ENCODE results near the gene MTA1. TPM values are rescaled to one million over a fixed set of nuclear protein-coding genes. Genes with fewer than 3 reads are reported as not detected.

MTA1 gene
- total and polyA plus RNA-seq, 10 of the 15 experiments (the other 5 are each of a cell fraction or from before 2014, with no cell fraction given), result 0.14 to 162 (median 30.6) TPM

DNA sequence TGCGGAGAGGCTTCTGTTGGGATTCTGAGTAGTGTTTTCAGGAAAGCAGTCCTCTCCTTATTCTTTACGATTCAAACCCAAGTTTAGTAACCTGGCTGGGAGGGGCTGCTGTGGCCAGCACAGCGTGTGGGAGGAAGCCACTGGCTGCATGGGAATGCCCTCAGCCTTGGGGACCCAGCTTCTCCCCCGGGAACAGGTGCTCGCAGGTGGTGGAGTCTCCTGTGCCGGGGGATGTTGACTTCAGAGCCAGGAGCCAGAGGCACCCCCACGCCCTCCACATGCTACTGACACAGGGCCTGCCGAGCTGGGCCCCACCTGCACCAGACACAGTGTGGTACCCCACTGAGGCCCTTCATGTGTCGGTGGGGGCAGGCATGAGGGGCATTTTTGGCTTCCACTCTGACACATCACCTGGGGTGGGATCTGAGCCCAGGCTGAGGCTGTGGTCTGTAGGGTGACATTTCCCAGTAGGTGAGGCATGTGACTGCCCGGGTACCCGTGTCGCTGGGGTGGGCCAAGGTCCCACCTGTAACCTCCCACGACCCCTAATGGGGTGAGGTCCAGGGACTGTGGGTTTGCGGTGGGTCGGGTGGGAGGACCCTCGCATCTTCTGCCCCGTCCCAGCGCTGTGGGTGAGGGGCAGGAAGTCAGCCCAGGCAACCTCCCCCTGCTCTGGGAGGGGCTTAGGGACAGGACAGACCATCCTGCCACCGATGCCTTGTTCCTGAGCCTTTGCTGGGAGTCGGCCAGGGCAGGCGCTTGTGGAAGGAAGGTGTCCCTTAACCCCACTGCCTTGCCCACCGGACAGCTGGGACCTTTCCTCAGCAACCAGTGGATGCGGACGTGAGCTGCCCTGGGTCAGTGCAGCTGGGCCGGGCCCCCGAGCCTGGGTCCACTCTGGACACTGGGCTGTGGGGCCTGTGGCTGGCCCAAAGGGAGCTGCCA, 26.5 kb downstream of the MTA1 start:
- H2AFZ ChIP-seq (ENCODE audit: control insufficient read depth, low read depth, low read length), result no peak overlapping the region
- ChIA-PET SMC1A (ENCODE audit: uncharacterized antibody, unreplicated experiment) (no interaction called here), CTCF (interaction anchor here (1.1 kb wide), 1 partner anchor 12 kb away, joined by 3 read pairs; no protein-coding TSS in a partner anchor), POLR2A (no interaction called here), RAD21 (ENCODE audit: unreplicated experiment) (no interaction called here)
- H3K79me2 ChIP-seq (ENCODE audit: control insufficient read depth, insufficient read depth, low read length), result no peaks in the 10 kb centered on the region
- BruUV-seq (replicated peaks), result no TSS peak
- no peak for TF ChIP-seq PML (IDR thresholded peaks at IDR 0.05; ENCODE audit: low read length)
- TF ChIP-seq POLR2A (IDR thresholded peaks at IDR 0.05; ENCODE audit: low read depth, low read length), result 0 out of 2 replicates have a peak, but pooled peaks have one; percentile 6
- H4K20me1 ChIP-seq (ENCODE audit: control insufficient read depth, insufficient read depth), result no peaks in the 10 kb centered on the region
- WGBS (ENCODE audit: insufficient coverage, insufficient replicate concordance, low lambda C conversion rate, missing lambda C conversion rate), result 87% methylated on average over 25 of the region's 26 CpGs
- DNase-seq (ENCODE audit: low read depth, low spot score) (no peak), FAIRE-seq (no peak), ATAC-seq (no peak)
- H3K27ac ChIP-seq (ENCODE audit: control insufficient read depth, insufficient read depth), result no peak overlapping the region
- H3K36me3 ChIP-seq (ENCODE audit: control insufficient read depth in 2 of 2, insufficient read depth in 2 of 2, low read length in 1 of 2), result peaks cover 0 to 20% of the 10 kb centered on the region in 2 experiments; a peak in 3 of 4 replicates
- no peak overlapping the region for H3K9ac ChIP-seq (ENCODE audit: control insufficient read depth, insufficient read depth, low read length)
- H3K27me3 ChIP-seq (replicated peaks in 1 of 2; ENCODE audit: control insufficient read depth in 2 of 2, insufficient read depth in 2 of 2, low read length in 1 of 2), result no peaks in the 10 kb centered on the region
- no peaks in the 10 kb centered on the region for H3K9me3 ChIP-seq (replicated peaks; ENCODE audit: control insufficient read depth, insufficient read depth, low read length)
- in situ Hi-C loops (cut with MboI) (no loop called here), intact Hi-C loops (cut with micrococcal nuclease; ENCODE audit: unreplicated experiment) (no loop called here)
- H3K4me3 ChIP-seq, result no peak overlapping the region
- H3K4me1 ChIP-seq (ENCODE audit: control insufficient read depth, insufficient read depth, low read length), result no peaks in the 10 kb centered on the region
- H3K4me2 ChIP-seq (ENCODE audit: control insufficient read depth, insufficient read depth), result no peak overlapping the region

GRCh38 chr14:105446971-105447370, 27.3 kb downstream of the MTA1 start:
- FAIRE-seq (no peak), ATAC-seq (no peak), DNase-seq (ENCODE audit: low read depth, low spot score) (no peak)
- Histone ChIP-seq H3K36me3 (ENCODE audit: control insufficient read depth in 2 of 2, insufficient read depth in 2 of 2, low read length in 1 of 2) (peaks cover 0 to 22% of the 10 kb centered on the region in 2 experiments; a peak in 3 of 4 replicates), H3K4me3 (no peak overlapping the region), H3K9me3 (replicated peaks; ENCODE audit: control insufficient read depth, insufficient read depth, low read length) (no peaks in the 10 kb centered on the region), H2AFZ (ENCODE audit: control insufficient read depth, low read depth, low read length) (no peak overlapping the region), H3K27ac (ENCODE audit: control insufficient read depth, insufficient read depth) (no peak overlapping the region), H3K4me1 (ENCODE audit: control insufficient read depth, insufficient read depth, low read length) (no peaks in the 10 kb centered on the region), H4K20me1 (ENCODE audit: control insufficient read depth, insufficient read depth) (no peaks in the 10 kb centered on the region), H3K4me2 (ENCODE audit: control insufficient read depth, insufficient read depth) (no peak overlapping the region), H3K27me3 (replicated peaks in 1 of 2; ENCODE audit: control insufficient read depth in 2 of 2, insufficient read depth in 2 of 2, low read length in 1 of 2) (no peaks in the 10 kb centered on the region), H3K9ac (ENCODE audit: control insufficient read depth, insufficient read depth, low read length) (no peak overlapping the region), H3K79me2 (ENCODE audit: control insufficient read depth, insufficient read depth, low read length) (no peaks in the 10 kb centered on the region)
- CTCF ChIA-PET, result interaction anchor here (1.1 kb wide), 1 partner anchor 13 kb away, joined by 3 read pairs; no protein-coding TSS in a partner anchor
- WGBS (ENCODE audit: insufficient coverage, insufficient replicate concordance, low lambda C conversion rate, missing lambda C conversion rate), result 82% methylated on average over 14 of the region's 14 CpGs
- in situ Hi-C loops (cut with MboI), result no loop called here
- POLR2A ChIA-PET, result no interaction called here
- BruUV-seq (replicated peaks), result no TSS peak
- SMC1A ChIA-PET (ENCODE audit: uncharacterized antibody, unreplicated experiment), result no interaction called here
- RAD21 ChIA-PET (ENCODE audit: unreplicated experiment), result no interaction called here
- intact Hi-C loops (cut with micrococcal nuclease; ENCODE audit: unreplicated experiment), result no loop called here
- TF ChIP-seq ELK1 (IDR thresholded peaks at IDR 0.05; ENCODE audit: low read depth, low read length), result no peak
- no peak for TF ChIP-seq PAX8 (IDR thresholded peaks at IDR 0.05)
- no peak for TF ChIP-seq TCF7 (IDR thresholded peaks at IDR 0.05; ENCODE audit: borderline replicate concordance)
- TF ChIP-seq CBX5 (IDR thresholded peaks at IDR 0.05; ENCODE audit: low read depth), result no peak
- TF ChIP-seq MTA2 (IDR thresholded peaks at IDR 0.05; ENCODE audit: low read depth), result no peak
- TF ChIP-seq ZZZ3 (IDR thresholded peaks at IDR 0.05; ENCODE audit: control insufficient read depth, insufficient read length, low read depth), result no peak
- no peak for TF ChIP-seq PAX5 (IDR thresholded peaks at IDR 0.05; ENCODE audit: borderline replicate concordance, low read depth, low read length)
- TF ChIP-seq ETV6 (conservative IDR thresholded peaks at IDR 0.05 in 1 of 2, IDR thresholded peaks at IDR 0.05 in 1 of 2; ENCODE audit: borderline replicate concordance in 1 of 2, low read depth in 1 of 2), result no peak
- no peak for TF ChIP-seq KLF5 (IDR thresholded peaks at IDR 0.05; ENCODE audit: partially characterized antibody)
- TF ChIP-seq, protein P1, sequence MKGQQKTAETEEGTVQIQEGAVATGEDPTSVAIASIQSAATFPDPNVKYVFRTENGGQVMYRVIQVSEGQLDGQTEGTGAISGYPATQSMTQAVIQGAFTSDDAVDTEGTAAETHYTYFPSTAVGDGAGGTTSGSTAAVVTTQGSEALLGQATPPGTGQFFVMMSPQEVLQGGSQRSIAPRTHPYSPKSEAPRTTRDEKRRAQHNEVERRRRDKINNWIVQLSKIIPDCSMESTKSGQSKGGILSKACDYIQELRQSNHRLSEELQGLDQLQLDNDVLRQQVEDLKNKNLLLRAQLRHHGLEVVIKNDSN (IDR thresholded peaks at IDR 0.05; ENCODE audit: borderline replicate concordance, extremely low read length, insufficient read depth, low read depth, low read length), result no peak
- TF ChIP-seq GABPA (IDR thresholded peaks at IDR 0.05; ENCODE audit: low read depth), result no peak
- TF ChIP-seq HDAC6 (IDR thresholded peaks at IDR 0.05; ENCODE audit: unreplicated experiment), result no peak
- TF ChIP-seq ZNF384 (IDR thresholded peaks at IDR 0.05; ENCODE audit: borderline replicate concordance, low read depth, low read length), result no peak
- TF ChIP-seq BMI1 (IDR thresholded peaks at IDR 0.05; ENCODE audit: borderline replicate concordance), result no peak
